Endothelial cell of umbilical vein (primary cell): Measurements from ENCODE around the gene PRKAB1. TPM values are rescaled to one million over a fixed set of nuclear protein-coding genes. Genes with fewer than 3 reads are reported as not detected.

ENCODE experiments used
- BruUV-seq: library from RNA; stranded (reverse); fragments of 400-500 nt; replicated peaks from 2 replicates; lab custom pipeline; 2021; lab: Mats Ljungman, UMichigan
- CTCF ChIA-PET: fragments of 300-600, 350-600 bp; sonication (Branson Sonifier 250); formaldehyde crosslinking; loops from one replicate; lab custom pipeline; 2021; ENCODE audit warnings: antibody characterized with exemption, inconsistent platforms; lab: Charles Lee
- POLR2A ChIA-PET: fragments of 300-600, 350-600 bp; sonication (Branson Sonifier 250); formaldehyde crosslinking; loops from one replicate; lab custom pipeline; 2021; ENCODE audit warnings: antibody characterized with exemption, inconsistent platforms; lab: Charles Lee
- DNase-seq: peaks from one replicate; pipeline ENCODE4 v3.0.0-alpha.2; 2011; ENCODE audit warnings: low read depth, low spot score
- FAIRE-seq: peaks from 2 replicates; lab custom pipeline; 2011; peaks lifted over from hg19 to GRCh38; lab: Jason Lieb, UNC
- H2AFZ ChIP-seq: 2 replicates; pipeline ENCODE4 v1.6.0; 2012; ENCODE audit warnings: low read depth, low read length, control low read depth, inconsistent platforms
- H3K27ac ChIP-seq: 2 replicates; pipeline ENCODE4 v1.5.1; 2011; ENCODE audit warnings: low read depth, mild to moderate bottlenecking, control low read depth, low read length, moderate library complexity; ENCODE audit not compliant: insufficient read depth
- H3K27me3 ChIP-seq, 2 experiments: 2 replicates each; pipeline versions ENCODE4 v1.6.0 to v1.6.1; 2011; ENCODE audit warnings: low read length in 2 of 2, mixed read lengths in 1 of 2; ENCODE audit not compliant: control insufficient read depth in 2 of 2, insufficient read depth in 2 of 2
- H3K36me3 ChIP-seq, 2 experiments: 2 replicates in 1 of 2; 3 replicates in 1 of 2; pipeline ENCODE4 v1.5.1; 2011; ENCODE audit warnings: low read length in 2 of 2, mild to moderate bottlenecking in 1 of 2, moderate library complexity in 1 of 2; ENCODE audit not compliant: control insufficient read depth in 2 of 2, insufficient read depth in 2 of 2; ENCODE audit errors: extremely low read depth in 1 of 2
- H3K4me1 ChIP-seq: 3 replicates; pipeline ENCODE4 v1.5.1; 2011; ENCODE audit warnings: mild to moderate bottlenecking, low read length; ENCODE audit not compliant: control insufficient read depth, insufficient read depth; ENCODE audit errors: extremely low read depth
- H3K4me2 ChIP-seq: 2 replicates; pipeline ENCODE4 v1.6.1; 2011; ENCODE audit warnings: low read length, control low read depth, mixed read lengths; ENCODE audit not compliant: insufficient read depth
- H3K4me3 ChIP-seq, 3 experiments: fragments of 200-600 bp in 1 of 3; sonication (generic), shearing (Covaris generic) in 1 of 3; replicated peaks in 1 of 3; 2 replicates each; pipeline ENCODE4 v1.5.1; 2011 to 2016; ENCODE audit warnings: control low read depth in 3 of 3, low read length in 3 of 3, mild to moderate bottlenecking in 2 of 3, inconsistent platforms in 1 of 3, low read depth in 1 of 3, moderate library complexity in 1 of 3; ENCODE audit not compliant: insufficient read depth in 1 of 3
- H3K79me2 ChIP-seq: 2 replicates; pipeline ENCODE4 v1.6.0; 2012; ENCODE audit warnings: low read length, inconsistent platforms; ENCODE audit not compliant: control insufficient read depth, insufficient read depth
- H3K9ac ChIP-seq: replicated peaks from 2 replicates; pipeline ENCODE3; 2011; ENCODE audit warnings: low read length, control low read depth; ENCODE audit not compliant: insufficient read depth; ENCODE audit errors: extremely low read depth
- H3K9me1 ChIP-seq: replicated peaks from 3 replicates; pipeline ENCODE4 v1.6.0; 2011; ENCODE audit warnings: mild to moderate bottlenecking, low read length; ENCODE audit not compliant: control insufficient read depth, insufficient read depth; ENCODE audit errors: extremely low read depth
- H3K9me3 ChIP-seq: replicated peaks from 2 replicates; pipeline ENCODE4 v1.5.1; 2012; ENCODE audit warnings: low read length, inconsistent platforms; ENCODE audit not compliant: control insufficient read depth, insufficient read depth
- H4K20me1 ChIP-seq: replicated peaks from 2 replicates; pipeline ENCODE3; 2011; ENCODE audit warnings: mild to moderate bottlenecking, low read length; ENCODE audit not compliant: control insufficient read depth, insufficient read depth; ENCODE audit errors: extremely low read depth
- EZH2 ChIP-seq: IDR thresholded peaks from 2 replicates; pipeline ENCODE4 v1.6.1; 2012; ENCODE audit warnings: borderline replicate concordance, low read depth, mild to moderate bottlenecking, moderate library complexity, low read length, inconsistent platforms; ENCODE audit not compliant: severe bottlenecking
- FOS ChIP-seq: IDR thresholded peaks from 2 replicates; pipeline ENCODE4 v1.6.1; 2011; ENCODE audit warnings: mild to moderate bottlenecking, low read length, moderate library complexity, borderline replicate concordance; ENCODE audit not compliant: insufficient read depth
- GATA2 ChIP-seq: IDR thresholded peaks from 2 replicates; pipeline ENCODE4 v1.7.0; 2011; ENCODE audit warnings: low read depth, mild to moderate bottlenecking, moderate library complexity, mixed read lengths, low read length; ENCODE audit not compliant: insufficient read length, insufficient read depth
- JUN ChIP-seq: IDR thresholded peaks from 2 replicates; pipeline ENCODE4 v1.6.1; 2011; ENCODE audit warnings: borderline replicate concordance, low read depth; ENCODE audit not compliant: insufficient read length, insufficient read depth
- MYC ChIP-seq: IDR thresholded peaks from one replicate; pipeline ENCODE4 v1.6.1; 2011; ENCODE audit warnings: mild to moderate bottlenecking, low read depth, low read length
- POLR2A ChIP-seq: IDR thresholded peaks from 2 replicates; pipeline ENCODE4 v1.6.1; 2012; ENCODE audit warnings: low read depth, mild to moderate bottlenecking, control low read depth, low read length
- POLR2AphosphoS5 ChIP-seq: IDR thresholded peaks from 2 replicates; pipeline ENCODE4 v1.6.1; 2012; ENCODE audit warnings: low read depth, mild to moderate bottlenecking, control low read depth, low read length, moderate library complexity; ENCODE audit not compliant: insufficient read depth
- dilution Hi-C: fragments of 300-500 bp; cut with MboI; formaldehyde crosslinking; loops from one replicate; pipeline ENCODE4 v1.15.0; 2019; ENCODE audit warnings: low sequenced_read_pairs; ENCODE audit not compliant: extremely low pct_ligation_motif_present
- intact Hi-C: fragments of 100-400 bp; cut with micrococcal nuclease; formaldehyde crosslinking; loops from one replicate; pipeline ENCODE4 v1.10.0; 2022
- polyA plus RNA-seq, 4 experiments: library from polyadenylated mRNA; depleted of rRNA in 3 of 4; stranded (reverse) in 3 of 4; unstranded in 1 of 4; fragments of >200 nt; gene quantifications; 2 replicates each; pipeline versions ENCODE4 v1.2.1 to v1.2.3, GENCODE V29; 2011 to 2012; ENCODE audit warnings: missing spikeins in 1 of 4
- total RNA-seq: library from RNA; stranded (reverse); gene quantifications from 2 replicates; pipeline ENCODE4 v1.2.3, GENCODE V29; 2021
- TF ChIP-seq, protein P1 (sequence below): IDR thresholded peaks from 2 replicates; pipeline ENCODE4 v1.6.1; 2011; ENCODE audit not compliant: insufficient read depth, insufficient read length
- TF ChIP-seq, protein P2 (sequence below), 2 donors: IDR thresholded peaks; 1 replicate in 1 of 2; 2 replicates in 1 of 2; pipeline ENCODE4 v1.5.1; 2011; ENCODE audit warnings: low read length in 2 of 2, mild to moderate bottlenecking in 2 of 2, moderate library complexity in 2 of 2, control low read depth in 1 of 2, inconsistent platforms in 1 of 2, low read depth in 1 of 2; ENCODE audit not compliant: insufficient read depth in 1 of 2; ENCODE audit errors: extremely low read depth in 1 of 2

The PRKAB1 gene
- total and polyA plus RNA-seq, 2 donors (not counting 3 experiments of a cell fraction or from before 2014, with no cell fraction given) = 23.1 to 27.0 TPM

DNA sequence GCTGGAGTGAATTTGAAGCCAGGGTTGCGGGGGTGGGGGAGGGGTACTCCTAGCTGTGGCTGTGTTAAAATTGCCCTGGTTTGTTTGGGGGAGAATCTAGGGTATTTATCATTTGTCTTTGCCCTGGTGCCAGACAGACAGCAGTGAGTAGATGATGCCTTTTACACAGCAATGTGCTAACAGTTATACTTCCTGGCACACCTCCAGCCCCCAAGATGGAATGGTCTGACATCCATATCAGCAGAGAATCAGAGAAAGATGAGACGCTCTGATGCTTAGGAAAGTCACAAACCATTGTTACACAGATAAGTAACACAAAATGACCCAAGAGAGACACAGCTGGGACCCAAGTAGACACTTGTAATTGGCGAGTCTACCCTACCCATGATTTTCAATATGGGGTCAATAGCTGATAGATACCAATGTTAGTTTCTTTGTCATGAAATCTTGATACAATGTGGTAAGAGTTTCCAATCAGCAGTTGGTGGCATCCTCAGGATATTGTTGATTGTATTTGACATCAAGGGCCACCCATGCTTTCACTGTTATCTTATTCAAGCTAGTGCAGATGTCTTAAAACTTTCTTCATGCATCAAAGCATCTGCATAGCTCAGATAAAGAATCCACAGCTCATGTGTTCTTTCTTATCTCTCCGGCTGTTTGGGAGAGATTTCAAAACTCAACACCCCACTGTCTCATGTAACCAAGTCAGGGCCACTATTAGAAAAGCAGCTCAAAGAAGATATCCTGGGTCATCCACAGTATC is 2.6 kb upstream of the PRKAB1 start:
- CTCF ChIA-PET = interaction anchor here (1.1 to 1.4 kb wide), 4 partner anchors 30 to 116 kb away, joined by 3 to 4 read pairs (median 3); no protein-coding TSS in a partner anchor
- intact Hi-C loops (loop anchor here (10.0 kb wide), 1 partner anchor 1261 kb away; no protein-coding TSS in a partner anchor), dilution Hi-C loops (no loop called here)
- DNase-seq = no peak
- Histone ChIP-seq H3K79me2 (peaks cover 4% of the 10 kb centered on the region), H3K9ac (no peak overlapping the region), H3K4me3 (no peak overlapping the region), H4K20me1 (no peaks in the 10 kb centered on the region), H3K27ac (no peak overlapping the region), H3K4me2 (no peak overlapping the region), H3K9me3 (no peaks in the 10 kb centered on the region), H3K36me3 (no peaks in the 10 kb centered on the region), H2AFZ (no peak overlapping the region), H3K27me3 (peaks cover 1 to 6% of the 10 kb centered on the region in 2 experiments), H3K4me1 (peaks cover 26% of the 10 kb centered on the region), H3K9me1 (no peaks in the 10 kb centered on the region)
- TF ChIP-seq POLR2A = no peak
- TF ChIP-seq FOS = no peak
- TF ChIP-seq, protein P1, sequence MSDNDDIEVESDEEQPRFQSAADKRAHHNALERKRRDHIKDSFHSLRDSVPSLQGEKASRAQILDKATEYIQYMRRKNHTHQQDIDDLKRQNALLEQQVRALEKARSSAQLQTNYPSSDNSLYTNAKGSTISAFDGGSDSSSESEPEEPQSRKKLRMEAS = no peak
- TF ChIP-seq POLR2AphosphoS5 = no peak
- TF ChIP-seq GATA2 = no peak
- no peak for TF ChIP-seq MYC
- TF ChIP-seq EZH2 = no peak
- TF ChIP-seq, protein P2, sequence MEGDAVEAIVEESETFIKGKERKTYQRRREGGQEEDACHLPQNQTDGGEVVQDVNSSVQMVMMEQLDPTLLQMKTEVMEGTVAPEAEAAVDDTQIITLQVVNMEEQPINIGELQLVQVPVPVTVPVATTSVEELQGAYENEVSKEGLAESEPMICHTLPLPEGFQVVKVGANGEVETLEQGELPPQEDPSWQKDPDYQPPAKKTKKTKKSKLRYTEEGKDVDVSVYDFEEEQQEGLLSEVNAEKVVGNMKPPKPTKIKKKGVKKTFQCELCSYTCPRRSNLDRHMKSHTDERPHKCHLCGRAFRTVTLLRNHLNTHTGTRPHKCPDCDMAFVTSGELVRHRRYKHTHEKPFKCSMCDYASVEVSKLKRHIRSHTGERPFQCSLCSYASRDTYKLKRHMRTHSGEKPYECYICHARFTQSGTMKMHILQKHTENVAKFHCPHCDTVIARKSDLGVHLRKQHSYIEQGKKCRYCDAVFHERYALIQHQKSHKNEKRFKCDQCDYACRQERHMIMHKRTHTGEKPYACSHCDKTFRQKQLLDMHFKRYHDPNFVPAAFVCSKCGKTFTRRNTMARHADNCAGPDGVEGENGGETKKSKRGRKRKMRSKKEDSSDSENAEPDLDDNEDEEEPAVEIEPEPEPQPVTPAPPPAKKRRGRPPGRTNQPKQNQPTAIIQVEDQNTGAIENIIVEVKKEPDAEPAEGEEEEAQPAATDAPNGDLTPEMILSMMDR (IDR thresholded peaks at IDR 0.05; ENCODE audit: extremely low read depth in 1 of 2, insufficient read depth in 1 of 2, low read depth in 1 of 2, low read length in 2 of 2) = no peak
- TF ChIP-seq JUN = no peak
- POLR2A ChIA-PET = no interaction called here
- FAIRE-seq = no peak
- BruUV-seq = no TSS peak
